IPS DF 6.9 (cell line): ENCODE data around the gene PBX3.

Source experiments
- DNase-seq: peaks from one replicate; pipeline ENCODE4 v3.0.0-alpha.2; 2013; ENCODE audit warnings: low read depth, low spot score
- H3K27ac ChIP-seq: one replicate; pipeline ENCODE4 v1.5.1; 2013; ENCODE audit warnings: low read length, control low read depth
- H3K27me3 ChIP-seq: 2 replicates; pipeline ENCODE4 v1.6.1; 2013; ENCODE audit warnings: mild to moderate bottlenecking, low read length; ENCODE audit not compliant: control insufficient read depth, insufficient read depth
- H3K36me3 ChIP-seq: 2 replicates; pipeline ENCODE4 v1.6.1; 2013; ENCODE audit warnings: low read length; ENCODE audit not compliant: control insufficient read depth, insufficient read depth
- H3K4me1 ChIP-seq: 2 replicates; pipeline ENCODE4 v1.6.1; 2013; ENCODE audit warnings: low read length; ENCODE audit not compliant: control insufficient read depth, insufficient read depth
- H3K4me3 ChIP-seq: 2 replicates; pipeline ENCODE4 v1.5.1; 2013; ENCODE audit warnings: mild to moderate bottlenecking, low read length
- H3K9me3 ChIP-seq: 2 replicates; pipeline ENCODE4 v1.6.1; 2013; ENCODE audit warnings: low read length, inconsistent platforms; ENCODE audit not compliant: control insufficient read depth, insufficient read depth
- WGBS: extraction: QIAGEN DNeasy Blood & Tissue Kit; methylation state at CpG from one replicate; pipeline ENCODE4 v1.1.7; 2013; ENCODE audit warnings: mixed read lengths, missing lambda C conversion rate; ENCODE audit not compliant: insufficient read length, insufficient coverage; 5-methylcytosine and 5-hydroxymethylcytosine counted together

The PBX3 gene

GRCh38 chr9:125887172-125887571 lies 140.0 kb downstream of the PBX3 start:
- H3K9me3 ChIP-seq: no peaks in the 10 kb centered on the region
- H3K36me3 ChIP-seq: no peaks in the 10 kb centered on the region
- WGBS: no CpG with 5 or more reads among the region's 2 CpGs
- H3K27ac ChIP-seq: no peak overlapping the region
- H3K4me3 ChIP-seq: no peak overlapping the region
- 0 out of 2 replicates have a peak, but pooled peaks cover 2% of the 10 kb centered on the region for H3K4me1 ChIP-seq
- H3K27me3 ChIP-seq: no peaks in the 10 kb centered on the region
- DNase-seq: no peak

GRCh38 chr9:125888211-125888610 lies 141.0 kb downstream of the PBX3 start:
- WGBS: no CpG with 5 or more reads among the region's 7 CpGs
- Histone ChIP-seq H3K4me3 (no peak overlapping the region), H3K27me3 (no peaks in the 10 kb centered on the region), H3K27ac (no peak overlapping the region), H3K36me3 (no peaks in the 10 kb centered on the region), H3K9me3 (no peaks in the 10 kb centered on the region), H3K4me1 (0 out of 2 replicates have a peak, but pooled peaks cover 2% of the 10 kb centered on the region)
- DNase-seq: no peak

- no peak for DNase-seq
- Histone ChIP-seq H3K36me3 (no peaks in the 10 kb centered on the region), H3K4me3 (peak overlapping the region; percentile 22; the same call in 1 of the 2 replicates), H3K4me1 (0 out of 2 replicates have a peak, but pooled peaks cover 1% of the 10 kb centered on the region), H3K9me3 (no peaks in the 10 kb centered on the region), H3K27ac (no peak overlapping the region), H3K27me3 (no peaks in the 10 kb centered on the region)
- no CpG with 5 or more reads among the region's 21 CpGs for WGBS
These were observed 141.9 kb downstream of the PBX3 start for GRCh38 chr9:125889112-125889475.

- H3K27me3 ChIP-seq: no peaks in the 10 kb centered on the region
- H3K36me3 ChIP-seq: no peaks in the 10 kb centered on the region
- H3K27ac ChIP-seq: no peak overlapping the region
- DNase-seq: no peak
- peak overlapping the region; percentile 22; the same call in 1 of the 2 replicates for H3K4me3 ChIP-seq
- H3K4me1 ChIP-seq: 0 out of 2 replicates have a peak, but pooled peaks cover 1% of the 10 kb centered on the region
- H3K9me3 ChIP-seq: no peaks in the 10 kb centered on the region
- no CpG with 5 or more reads among the region's 71 CpGs for WGBS
These were observed 142.6 kb downstream of the PBX3 start for GRCh38 chr9:125889476-125890419.

- DNase-seq: no peak
- no peaks in the 10 kb centered on the region for H3K9me3 ChIP-seq
- H3K4me3 ChIP-seq: no peak overlapping the region
- no peaks in the 10 kb centered on the region for H3K27me3 ChIP-seq
- H3K36me3 ChIP-seq: no peaks in the 10 kb centered on the region
- WGBS: no CpG with 5 or more reads among the region's 1 CpG
- H3K27ac ChIP-seq: no peak overlapping the region
- H3K4me1 ChIP-seq: 0 out of 2 replicates have a peak, but pooled peaks cover 1% of the 10 kb centered on the region
These were observed 143.7 kb downstream of the PBX3 start for GRCh38 chr9:125890826-125891225.

GRCh38 chr9:125893277-125893676 lies 146.1 kb downstream of the PBX3 start:
- Histone ChIP-seq H3K4me1 (0 out of 2 replicates have a peak, but pooled peaks cover 1% of the 10 kb centered on the region), H3K27ac (no peak overlapping the region), H3K27me3 (no peaks in the 10 kb centered on the region), H3K9me3 (no peaks in the 10 kb centered on the region), H3K4me3 (no peak overlapping the region), H3K36me3 (no peaks in the 10 kb centered on the region)
- no CpG with 5 or more reads among the region's 2 CpGs for WGBS
- DNase-seq: no peak

- Histone ChIP-seq H3K36me3 (no peaks in the 10 kb centered on the region), H3K27ac (no peak overlapping the region), H3K27me3 (no peaks in the 10 kb centered on the region), H3K4me3 (no peak overlapping the region), H3K4me1 (no peaks in the 10 kb centered on the region), H3K9me3 (no peaks in the 10 kb centered on the region)
- DNase-seq: no peak
- no CpG with 5 or more reads among the region's 3 CpGs for WGBS
These were observed 147.4 kb downstream of the PBX3 start for GRCh38 chr9:125894566-125894965.

- H3K4me3 ChIP-seq: no peak overlapping the region
- DNase-seq: no peak
- H3K9me3 ChIP-seq: no peaks in the 10 kb centered on the region
- H3K27me3 ChIP-seq: no peaks in the 10 kb centered on the region
- no CpG with 5 or more reads among the region's 2 CpGs for WGBS
- H3K36me3 ChIP-seq: no peaks in the 10 kb centered on the region
- no peaks in the 10 kb centered on the region for H3K4me1 ChIP-seq
- no peak overlapping the region for H3K27ac ChIP-seq
These were observed 149.2 kb downstream of the PBX3 start for GRCh38 chr9:125896404-125896803.

GRCh38 chr9:125896964-125897363 lies 149.8 kb downstream of the PBX3 start:
- DNase-seq: no peak
- Histone ChIP-seq H3K4me3 (no peak overlapping the region), H3K36me3 (no peaks in the 10 kb centered on the region), H3K9me3 (no peaks in the 10 kb centered on the region), H3K27me3 (no peaks in the 10 kb centered on the region), H3K4me1 (no peaks in the 10 kb centered on the region), H3K27ac (no peak overlapping the region)
- no CpG with 5 or more reads among the region's 2 CpGs for WGBS

GRCh38 chr9:125897481-125897880 lies 150.3 kb downstream of the PBX3 start:
- no peak overlapping the region for H3K27ac ChIP-seq
- no peaks in the 10 kb centered on the region for H3K4me1 ChIP-seq
- no peaks in the 10 kb centered on the region for H3K27me3 ChIP-seq
- H3K9me3 ChIP-seq: no peaks in the 10 kb centered on the region
- H3K4me3 ChIP-seq: no peak overlapping the region
- WGBS: no CpG with 5 or more reads among the region's 2 CpGs
- no peak for DNase-seq
- no peaks in the 10 kb centered on the region for H3K36me3 ChIP-seq
